WTC11 (cell line): Measurements from ENCODE around the gene WDR5B. TPM values are rescaled to one million over a fixed set of nuclear protein-coding genes. Genes with fewer than 3 reads are reported as not detected.

Experiments
- ATAC-seq: fragments of 200-7000 bp; cut with Tn5 transposase; 2 replicates; pipeline ENCODE4 v1.10.0; 2021; ENCODE audit warnings: mild to moderate bottlenecking, moderate library complexity
- CTCF ChIA-PET: fragments of 300-600 bp; sonication (Branson Sonifier 250); formaldehyde crosslinking; loops from one replicate; lab custom pipeline; 2021; ENCODE audit warnings: antibody characterized with exemption; lab: Charles Lee
- POLR2A ChIA-PET: fragments of 350-600 bp; sonication (Branson Sonifier 250); formaldehyde crosslinking; loops from one replicate; lab custom pipeline; 2021; ENCODE audit warnings: antibody characterized with exemption; lab: Charles Lee
- DNase-seq: peaks from one replicate; pipeline ENCODE4 v3.0.0; 2021; ENCODE audit warnings: low spot score
- H3K27ac Mint-ChIP-seq: 2 replicates; pipeline ENCODE4 v1.8.0; 2021; ENCODE audit warnings: mixed read lengths
- H3K27me3 Mint-ChIP-seq: 2 replicates; pipeline ENCODE4 v1.8.0; 2021; ENCODE audit warnings: low read depth, mild to moderate bottlenecking, moderate library complexity, mixed read lengths
- H3K36me3 Mint-ChIP-seq: 2 replicates; pipeline ENCODE4 v1.8.0; 2021; ENCODE audit warnings: mixed read lengths
- H3K4me1 Mint-ChIP-seq: 2 replicates; pipeline ENCODE4 v1.8.0; 2022; ENCODE audit warnings: mixed read lengths
- H3K4me3 Mint-ChIP-seq: 2 replicates; pipeline ENCODE4 v1.8.0; 2021; ENCODE audit warnings: mild to moderate bottlenecking, moderate library complexity, mixed read lengths
- H3K9me3 Mint-ChIP-seq: 2 replicates; pipeline ENCODE4 v1.8.0; 2021; ENCODE audit warnings: mixed read lengths
- CBFB ChIP-seq: sonication (generic); formaldehyde crosslinking; IDR thresholded peaks from 2 replicates; pipeline ENCODE4 v1.8.1; 2022; ENCODE audit warnings: mild to moderate bottlenecking, low read depth, missing genetic modification reagents
- HMGA2 ChIP-seq: fragments of 250-450 bp; sonication (Bioruptor Pico); IDR thresholded peaks from 2 replicates; pipeline ENCODE4 v1.4.0; 2021; ENCODE audit warnings: mild to moderate bottlenecking, moderate library complexity
- JUN ChIP-seq: sonication (generic); formaldehyde crosslinking; IDR thresholded peaks from 2 replicates; pipeline ENCODE4 v1.8.0; 2023; ENCODE audit warnings: mild to moderate bottlenecking, missing genetic modification reagents
- MYBL2 ChIP-seq: sonication (generic); formaldehyde crosslinking; IDR thresholded peaks from 2 replicates; pipeline ENCODE4 v1.8.1; 2023; ENCODE audit warnings: mild to moderate bottlenecking, moderate library complexity, missing genetic modification reagents
- NR3C1 ChIP-seq: sonication (generic); formaldehyde crosslinking; conservative IDR thresholded peaks from 2 replicates; pipeline ENCODE4 v1.8.1; 2023; ENCODE audit warnings: low read depth, mild to moderate bottlenecking, missing genetic modification reagents
- PRRX2 ChIP-seq: fragments of 250-450 bp; sonication (Bioruptor Pico); IDR thresholded peaks from 2 replicates; pipeline ENCODE4 v1.8.0; 2021; ENCODE audit warnings: mild to moderate bottlenecking
- RORB ChIP-seq: fragments of 250-450 bp; sonication (Bioruptor Pico); IDR thresholded peaks from 2 replicates; pipeline ENCODE4 v1.9.0; 2021; ENCODE audit warnings: mild to moderate bottlenecking
- TEAD4 ChIP-seq: sonication (generic); formaldehyde crosslinking; IDR thresholded peaks from 2 replicates; pipeline ENCODE4 v1.8.0; 2022; ENCODE audit warnings: mild to moderate bottlenecking, missing genetic modification reagents
- ZNF219 ChIP-seq: sonication (generic); formaldehyde crosslinking; IDR thresholded peaks from 2 replicates; pipeline ENCODE4 v1.8.0; 2023; ENCODE audit warnings: missing genetic modification reagents, mild to moderate bottlenecking, borderline replicate concordance
- ZNF232 ChIP-seq: sonication (generic); formaldehyde crosslinking; IDR thresholded peaks from 2 replicates; pipeline ENCODE4 v1.8.0; 2022; ENCODE audit warnings: mild to moderate bottlenecking, missing genetic modification reagents
- ZNF396 ChIP-seq: fragments of 250-450 bp; sonication (Bioruptor Pico); IDR thresholded peaks from 2 replicates; pipeline ENCODE4 v1.8.0; 2021; ENCODE audit warnings: mild to moderate bottlenecking, moderate library complexity, borderline replicate concordance
- total RNA-seq: library from RNA; stranded (reverse); gene quantifications from 3 replicates; pipeline ENCODE4 v1.2.3, GENCODE V29; 2021
- TF ChIP-seq, protein P1 (sequence below): sonication (generic); formaldehyde crosslinking; IDR thresholded peaks from 2 replicates; pipeline ENCODE4 v1.8.1; 2023; ENCODE audit warnings: mild to moderate bottlenecking, missing genetic modification reagents, moderate library complexity
- TF ChIP-seq, protein P2 (sequence below): fragments of 250-450 bp; sonication (Bioruptor Pico); IDR thresholded peaks from 2 replicates; pipeline ENCODE4 v2.1.2; 2022; ENCODE audit warnings: mild to moderate bottlenecking, moderate library complexity
- TF ChIP-seq, protein P3 (sequence below): sonication (generic); formaldehyde crosslinking; IDR thresholded peaks from 2 replicates; pipeline ENCODE4 v1.8.1; 2022; ENCODE audit warnings: mild to moderate bottlenecking, moderate library complexity, missing genetic modification reagents
- TF ChIP-seq, protein P4 (sequence below): sonication (generic); formaldehyde crosslinking; IDR thresholded peaks from 2 replicates; pipeline ENCODE4 v1.8.1; 2022; ENCODE audit warnings: missing genetic modification reagents, borderline replicate concordance
- TF ChIP-seq, protein P5 (sequence below): sonication (generic); formaldehyde crosslinking; IDR thresholded peaks from 2 replicates; pipeline ENCODE4 v1.8.1; 2022; ENCODE audit warnings: mild to moderate bottlenecking, missing genetic modification reagents, moderate library complexity, borderline replicate concordance
- TF ChIP-seq, protein P6 (sequence below): sonication (generic); formaldehyde crosslinking; IDR thresholded peaks from 2 replicates; pipeline ENCODE4 v1.8.1; 2023; ENCODE audit warnings: mild to moderate bottlenecking, missing genetic modification reagents
- TF ChIP-seq, protein P7 (sequence below): sonication (generic); formaldehyde crosslinking; IDR thresholded peaks from 2 replicates; pipeline ENCODE4 v1.8.1; 2022; ENCODE audit warnings: low read depth, mild to moderate bottlenecking, moderate library complexity, missing genetic modification reagents, borderline replicate concordance
- TF ChIP-seq, protein P8 (sequence below): sonication (generic); formaldehyde crosslinking; IDR thresholded peaks from 2 replicates; pipeline ENCODE4 v1.8.1; 2023; ENCODE audit warnings: mild to moderate bottlenecking, missing genetic modification reagents, borderline replicate concordance
- TF ChIP-seq, protein P9 (sequence below): sonication (generic); formaldehyde crosslinking; conservative IDR thresholded peaks from 2 replicates; pipeline ENCODE4 v1.8.1; 2022; ENCODE audit warnings: mild to moderate bottlenecking, missing genetic modification reagents

WDR5B gene
- total RNA-seq, 1 experiment from 2014 or later: 2.8 TPM

DNA sequence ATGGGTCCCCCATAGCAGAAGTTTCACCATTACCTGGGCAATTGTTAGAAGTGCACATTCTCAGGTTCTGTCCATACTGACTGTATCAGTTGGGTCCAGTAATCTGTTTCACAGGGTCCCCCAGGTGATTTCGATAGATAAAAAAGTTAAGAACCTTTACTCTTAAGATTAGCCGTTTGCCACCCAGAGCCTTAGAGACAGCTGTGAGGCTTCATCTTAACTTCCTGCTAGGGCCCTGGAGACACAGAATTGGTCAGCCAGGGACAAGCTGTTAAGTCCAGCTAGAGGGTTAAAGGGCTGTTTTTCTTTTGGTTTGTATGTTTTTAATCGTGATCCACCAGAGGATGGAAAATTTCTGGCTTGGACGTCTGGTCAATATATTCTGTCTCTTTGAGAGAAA lies 25.2 kb downstream of the WDR5B start:
- no peaks in the 10 kb centered on the region for H3K27me3 Mint-ChIP-seq
- H3K9me3 Mint-ChIP-seq: no peaks in the 10 kb centered on the region
- POLR2A ChIA-PET: interaction anchor here (0.6 kb wide), 1 partner anchor 162 kb away, joined by 3 read pairs; no protein-coding TSS in a partner anchor
- TF ChIP-seq, protein P1, sequence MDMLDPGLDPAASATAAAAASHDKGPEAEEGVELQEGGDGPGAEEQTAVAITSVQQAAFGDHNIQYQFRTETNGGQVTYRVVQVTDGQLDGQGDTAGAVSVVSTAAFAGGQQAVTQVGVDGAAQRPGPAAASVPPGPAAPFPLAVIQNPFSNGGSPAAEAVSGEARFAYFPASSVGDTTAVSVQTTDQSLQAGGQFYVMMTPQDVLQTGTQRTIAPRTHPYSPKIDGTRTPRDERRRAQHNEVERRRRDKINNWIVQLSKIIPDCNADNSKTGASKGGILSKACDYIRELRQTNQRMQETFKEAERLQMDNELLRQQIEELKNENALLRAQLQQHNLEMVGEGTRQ (CRISPR knock-in tag): no peak
- TF ChIP-seq TEAD4 (CRISPR knock-in tag) (no peak), ZNF219 (no peak), PRRX2 (CRISPR knock-in tag) (no peak), MYBL2 (no peak), NR3C1 (CRISPR knock-in tag) (no peak), JUN (CRISPR knock-in tag) (no peak), ZNF232 (no peak), ZNF396 (CRISPR knock-in tag) (no peak)
- TF ChIP-seq, protein P2, sequence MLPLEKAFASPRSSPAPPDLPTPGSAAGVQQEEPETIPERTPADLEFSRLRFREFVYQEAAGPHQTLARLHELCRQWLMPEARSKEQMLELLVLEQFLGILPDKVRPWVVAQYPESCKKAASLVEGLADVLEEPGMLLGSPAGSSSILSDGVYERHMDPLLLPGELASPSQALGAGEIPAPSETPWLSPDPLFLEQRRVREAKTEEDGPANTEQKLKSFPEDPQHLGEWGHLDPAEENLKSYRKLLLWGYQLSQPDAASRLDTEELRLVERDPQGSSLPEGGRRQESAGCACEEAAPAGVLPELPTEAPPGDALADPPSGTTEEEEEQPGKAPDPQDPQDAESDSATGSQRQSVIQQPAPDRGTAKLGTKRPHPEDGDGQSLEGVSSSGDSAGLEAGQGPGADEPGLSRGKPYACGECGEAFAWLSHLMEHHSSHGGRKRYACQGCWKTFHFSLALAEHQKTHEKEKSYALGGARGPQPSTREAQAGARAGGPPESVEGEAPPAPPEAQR (CRISPR knock-in tag): no peak
- TF ChIP-seq, protein P3, sequence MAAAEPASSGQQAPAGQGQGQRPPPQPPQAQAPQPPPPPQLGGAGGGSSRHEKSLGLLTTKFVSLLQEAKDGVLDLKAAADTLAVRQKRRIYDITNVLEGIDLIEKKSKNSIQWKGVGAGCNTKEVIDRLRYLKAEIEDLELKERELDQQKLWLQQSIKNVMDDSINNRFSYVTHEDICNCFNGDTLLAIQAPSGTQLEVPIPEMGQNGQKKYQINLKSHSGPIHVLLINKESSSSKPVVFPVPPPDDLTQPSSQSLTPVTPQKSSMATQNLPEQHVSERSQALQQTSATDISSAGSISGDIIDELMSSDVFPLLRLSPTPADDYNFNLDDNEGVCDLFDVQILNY (CRISPR knock-in tag): no peak
- TF ChIP-seq, protein P4, sequence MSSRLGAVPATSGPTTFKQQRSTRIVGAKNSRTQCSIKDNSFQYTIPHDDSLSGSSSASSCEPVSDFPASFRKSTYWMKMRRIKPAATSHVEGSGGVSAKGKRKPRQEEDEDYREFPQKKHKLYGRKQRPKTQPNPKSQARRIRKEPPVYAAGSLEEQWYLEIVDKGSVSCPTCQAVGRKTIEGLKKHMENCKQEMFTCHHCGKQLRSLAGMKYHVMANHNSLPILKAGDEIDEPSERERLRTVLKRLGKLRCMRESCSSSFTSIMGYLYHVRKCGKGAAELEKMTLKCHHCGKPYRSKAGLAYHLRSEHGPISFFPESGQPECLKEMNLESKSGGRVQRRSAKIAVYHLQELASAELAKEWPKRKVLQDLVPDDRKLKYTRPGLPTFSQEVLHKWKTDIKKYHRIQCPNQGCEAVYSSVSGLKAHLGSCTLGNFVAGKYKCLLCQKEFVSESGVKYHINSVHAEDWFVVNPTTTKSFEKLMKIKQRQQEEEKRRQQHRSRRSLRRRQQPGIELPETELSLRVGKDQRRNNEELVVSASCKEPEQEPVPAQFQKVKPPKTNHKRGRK (CRISPR knock-in tag): no peak
- TF ChIP-seq, protein P5, sequence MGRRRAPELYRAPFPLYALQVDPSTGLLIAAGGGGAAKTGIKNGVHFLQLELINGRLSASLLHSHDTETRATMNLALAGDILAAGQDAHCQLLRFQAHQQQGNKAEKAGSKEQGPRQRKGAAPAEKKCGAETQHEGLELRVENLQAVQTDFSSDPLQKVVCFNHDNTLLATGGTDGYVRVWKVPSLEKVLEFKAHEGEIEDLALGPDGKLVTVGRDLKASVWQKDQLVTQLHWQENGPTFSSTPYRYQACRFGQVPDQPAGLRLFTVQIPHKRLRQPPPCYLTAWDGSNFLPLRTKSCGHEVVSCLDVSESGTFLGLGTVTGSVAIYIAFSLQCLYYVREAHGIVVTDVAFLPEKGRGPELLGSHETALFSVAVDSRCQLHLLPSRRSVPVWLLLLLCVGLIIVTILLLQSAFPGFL (CRISPR knock-in tag): no peak
- TF ChIP-seq, protein P6, sequence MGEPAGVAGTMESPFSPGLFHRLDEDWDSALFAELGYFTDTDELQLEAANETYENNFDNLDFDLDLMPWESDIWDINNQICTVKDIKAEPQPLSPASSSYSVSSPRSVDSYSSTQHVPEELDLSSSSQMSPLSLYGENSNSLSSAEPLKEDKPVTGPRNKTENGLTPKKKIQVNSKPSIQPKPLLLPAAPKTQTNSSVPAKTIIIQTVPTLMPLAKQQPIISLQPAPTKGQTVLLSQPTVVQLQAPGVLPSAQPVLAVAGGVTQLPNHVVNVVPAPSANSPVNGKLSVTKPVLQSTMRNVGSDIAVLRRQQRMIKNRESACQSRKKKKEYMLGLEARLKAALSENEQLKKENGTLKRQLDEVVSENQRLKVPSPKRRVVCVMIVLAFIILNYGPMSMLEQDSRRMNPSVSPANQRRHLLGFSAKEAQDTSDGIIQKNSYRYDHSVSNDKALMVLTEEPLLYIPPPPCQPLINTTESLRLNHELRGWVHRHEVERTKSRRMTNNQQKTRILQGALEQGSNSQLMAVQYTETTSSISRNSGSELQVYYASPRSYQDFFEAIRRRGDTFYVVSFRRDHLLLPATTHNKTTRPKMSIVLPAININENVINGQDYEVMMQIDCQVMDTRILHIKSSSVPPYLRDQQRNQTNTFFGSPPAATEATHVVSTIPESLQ: no peak
- TF ChIP-seq, all 79 proteins: peak for 0
- Mint-ChIP-seq H3K27ac (no peak overlapping the region), H3K36me3 (peaks cover 34% of the 10 kb centered on the region), H3K4me1 (peaks cover 37% of the 10 kb centered on the region), H3K4me3 (no peak overlapping the region)
- no peak for DNase-seq
- no peak for ATAC-seq
- CTCF ChIA-PET: no interaction called here

DNA sequence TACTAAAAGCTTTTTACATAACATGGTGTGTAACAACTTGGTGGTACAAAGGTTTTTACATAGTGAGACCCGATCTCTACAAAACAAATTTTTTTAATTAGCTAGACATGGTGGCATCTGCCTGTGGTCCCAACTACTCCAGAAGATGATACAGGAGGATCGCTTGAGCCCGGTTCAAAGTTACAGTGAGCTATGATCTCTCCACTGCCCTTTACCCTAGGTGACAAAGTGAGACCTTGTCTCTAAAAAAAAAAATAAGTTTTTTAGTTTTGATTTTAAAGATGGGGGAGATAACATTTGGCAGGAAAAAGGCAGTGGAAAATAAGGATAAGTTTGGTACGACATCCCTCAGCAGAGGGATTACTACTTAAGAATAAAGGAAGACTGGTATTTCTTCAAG lies 26.0 kb downstream of the WDR5B start:
- Mint-ChIP-seq H3K27me3 (no peaks in the 10 kb centered on the region), H3K27ac (no peak overlapping the region), H3K9me3 (no peaks in the 10 kb centered on the region), H3K4me3 (no peak overlapping the region), H3K36me3 (peaks cover 35% of the 10 kb centered on the region), H3K4me1 (peaks cover 38% of the 10 kb centered on the region)
- ATAC-seq: no peak
- ChIA-PET CTCF (interaction anchor here (1.2 kb wide), 1 partner anchor 290 kb away, joined by 3 read pairs; no protein-coding TSS in a partner anchor), POLR2A (no interaction called here)
- no peak for DNase-seq
- TF ChIP-seq HMGA2 (no peak), CBFB (no peak), RORB (CRISPR knock-in tag) (no peak)
- TF ChIP-seq, protein P2 (CRISPR knock-in tag): no peak
- TF ChIP-seq, protein P7, sequence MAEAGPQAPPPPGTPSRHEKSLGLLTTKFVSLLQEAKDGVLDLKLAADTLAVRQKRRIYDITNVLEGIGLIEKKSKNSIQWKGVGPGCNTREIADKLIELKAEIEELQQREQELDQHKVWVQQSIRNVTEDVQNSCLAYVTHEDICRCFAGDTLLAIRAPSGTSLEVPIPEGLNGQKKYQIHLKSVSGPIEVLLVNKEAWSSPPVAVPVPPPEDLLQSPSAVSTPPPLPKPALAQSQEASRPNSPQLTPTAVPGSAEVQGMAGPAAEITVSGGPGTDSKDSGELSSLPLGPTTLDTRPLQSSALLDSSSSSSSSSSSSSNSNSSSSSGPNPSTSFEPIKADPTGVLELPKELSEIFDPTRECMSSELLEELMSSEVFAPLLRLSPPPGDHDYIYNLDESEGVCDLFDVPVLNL (CRISPR knock-in tag): no peak
- TF ChIP-seq, protein P8, sequence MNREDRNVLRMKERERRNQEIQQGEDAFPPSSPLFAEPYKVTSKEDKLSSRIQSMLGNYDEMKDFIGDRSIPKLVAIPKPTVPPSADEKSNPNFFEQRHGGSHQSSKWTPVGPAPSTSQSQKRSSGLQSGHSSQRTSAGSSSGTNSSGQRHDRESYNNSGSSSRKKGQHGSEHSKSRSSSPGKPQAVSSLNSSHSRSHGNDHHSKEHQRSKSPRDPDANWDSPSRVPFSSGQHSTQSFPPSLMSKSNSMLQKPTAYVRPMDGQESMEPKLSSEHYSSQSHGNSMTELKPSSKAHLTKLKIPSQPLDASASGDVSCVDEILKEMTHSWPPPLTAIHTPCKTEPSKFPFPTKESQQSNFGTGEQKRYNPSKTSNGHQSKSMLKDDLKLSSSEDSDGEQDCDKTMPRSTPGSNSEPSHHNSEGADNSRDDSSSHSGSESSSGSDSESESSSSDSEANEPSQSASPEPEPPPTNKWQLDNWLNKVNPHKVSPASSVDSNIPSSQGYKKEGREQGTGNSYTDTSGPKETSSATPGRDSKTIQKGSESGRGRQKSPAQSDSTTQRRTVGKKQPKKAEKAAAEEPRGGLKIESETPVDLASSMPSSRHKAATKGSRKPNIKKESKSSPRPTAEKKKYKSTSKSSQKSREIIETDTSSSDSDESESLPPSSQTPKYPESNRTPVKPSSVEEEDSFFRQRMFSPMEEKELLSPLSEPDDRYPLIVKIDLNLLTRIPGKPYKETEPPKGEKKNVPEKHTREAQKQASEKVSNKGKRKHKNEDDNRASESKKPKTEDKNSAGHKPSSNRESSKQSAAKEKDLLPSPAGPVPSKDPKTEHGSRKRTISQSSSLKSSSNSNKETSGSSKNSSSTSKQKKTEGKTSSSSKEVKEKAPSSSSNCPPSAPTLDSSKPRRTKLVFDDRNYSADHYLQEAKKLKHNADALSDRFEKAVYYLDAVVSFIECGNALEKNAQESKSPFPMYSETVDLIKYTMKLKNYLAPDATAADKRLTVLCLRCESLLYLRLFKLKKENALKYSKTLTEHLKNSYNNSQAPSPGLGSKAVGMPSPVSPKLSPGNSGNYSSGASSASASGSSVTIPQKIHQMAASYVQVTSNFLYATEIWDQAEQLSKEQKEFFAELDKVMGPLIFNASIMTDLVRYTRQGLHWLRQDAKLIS: no peak
- TF ChIP-seq, protein P9, sequence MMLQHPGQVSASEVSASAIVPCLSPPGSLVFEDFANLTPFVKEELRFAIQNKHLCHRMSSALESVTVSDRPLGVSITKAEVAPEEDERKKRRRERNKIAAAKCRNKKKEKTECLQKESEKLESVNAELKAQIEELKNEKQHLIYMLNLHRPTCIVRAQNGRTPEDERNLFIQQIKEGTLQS (CRISPR knock-in tag): no peak
